Cardiac muscle cell (in vitro differentiated cells and primary cell): ENCODE results near the gene GALNT2. TPM values are rescaled to one million over a fixed set of nuclear protein-coding genes. Genes with fewer than 3 reads are reported as not detected.

Experiments used
- DNase-seq, 2 donors: peaks; one replicate each; pipeline versions ENCODE4 v3.0.0 to v3.0.0-alpha.2; 2010 to 2017; ENCODE audit warnings: low read depth in 1 of 2, low spot score in 1 of 2
- H3K27ac ChIP-seq: fragments of 200-600 bp; sonication (generic); 2 replicates; pipeline ENCODE4 v1.5.1; 2016
- H3K27me3 ChIP-seq: fragments of 200-600 bp; sonication (generic); 2 replicates; pipeline ENCODE4 v1.6.0; 2016; ENCODE audit warnings: control low read depth
- H3K36me3 ChIP-seq: fragments of 200-600 bp; sonication (generic); 2 replicates; pipeline ENCODE4 v1.5.1; 2016; ENCODE audit warnings: control low read depth
- H3K4me1 ChIP-seq: fragments of 200-600 bp; sonication (generic); 2 replicates; pipeline ENCODE4 v1.8.1; 2017; ENCODE audit warnings: low read depth, mild to moderate bottlenecking, mixed run types
- H3K4me3 ChIP-seq: fragments of 200-600 bp; sonication (generic); 2 replicates; pipeline ENCODE4 v1.5.1; 2016; ENCODE audit warnings: mild to moderate bottlenecking
- H3K9me3 ChIP-seq: fragments of 200-600 bp; sonication (generic); 2 replicates; pipeline ENCODE4 v1.5.1; 2017; ENCODE audit warnings: low read depth, mild to moderate bottlenecking, control low read depth
- CTCF ChIP-seq: IDR thresholded peaks from 2 replicates; pipeline ENCODE4 v1.5.1; 2012; ENCODE audit warnings: low read depth, mild to moderate bottlenecking, low read length
- polyA plus RNA-seq: library from polyadenylated mRNA; unstranded; fragments of >200 nt; fragmentation: Nextera tagmentation; extraction: Ambion mirVana; gene quantifications from 2 replicates; pipeline ENCODE4 v1.2.1, GENCODE V29; 2016
- total RNA-seq: library from RNA; depleted of rRNA; stranded (reverse); fragments of >200 nt; gene quantifications from 2 replicates; pipeline ENCODE4 v1.2.3, GENCODE V29; 2016

The GALNT2 gene
- total and polyA plus RNA-seq, 2 experiments from 2014 or later = 71.4 to 92.1 TPM

GRCh38 chr1:230281556-230281955 lies 214.5 kb downstream of the GALNT2 start:
- H3K4me1 ChIP-seq = peaks cover 9% of the 10 kb centered on the region
- no peaks in the 10 kb centered on the region for H3K9me3 ChIP-seq
- no peak overlapping the region for H3K4me3 ChIP-seq
- H3K27ac ChIP-seq = no peak overlapping the region
- peaks cover 3% of the 10 kb centered on the region for H3K36me3 ChIP-seq
- no peak for DNase-seq
- no peak for TF ChIP-seq CTCF
- H3K27me3 ChIP-seq = no peaks in the 10 kb centered on the region

- Histone ChIP-seq H3K27ac (no peak overlapping the region), H3K36me3 (peaks cover 3% of the 10 kb centered on the region), H3K9me3 (no peaks in the 10 kb centered on the region), H3K27me3 (no peaks in the 10 kb centered on the region), H3K4me3 (no peak overlapping the region), H3K4me1 (peaks cover 7% of the 10 kb centered on the region)
- DNase-seq = no peak
- TF ChIP-seq CTCF = no peak
Observed at GRCh38 chr1:230282157-230282556, 215.1 kb downstream of the GALNT2 start.

- Histone ChIP-seq H3K27me3 (no peaks in the 10 kb centered on the region), H3K9me3 (no peaks in the 10 kb centered on the region), H3K4me3 (no peak overlapping the region), H3K27ac (no peak overlapping the region), H3K4me1 (no peaks in the 10 kb centered on the region), H3K36me3 (peaks cover 3% of the 10 kb centered on the region)
- TF ChIP-seq CTCF = no peak
- DNase-seq = no peak
Observed at GRCh38 chr1:230283678-230284077, 216.6 kb downstream of the GALNT2 start.

GRCh38 chr1:230284891-230285290 lies 217.9 kb downstream of the GALNT2 start:
- Histone ChIP-seq H3K27ac (no peak overlapping the region), H3K4me1 (no peaks in the 10 kb centered on the region), H3K27me3 (no peaks in the 10 kb centered on the region), H3K9me3 (no peaks in the 10 kb centered on the region), H3K4me3 (no peak overlapping the region), H3K36me3 (no peaks in the 10 kb centered on the region)
- no peak for DNase-seq
- TF ChIP-seq CTCF = no peak

GRCh38 chr1:230285351-230285750 lies 218.3 kb downstream of the GALNT2 start:
- TF ChIP-seq CTCF = no peak
- DNase-seq = no peak
- no peaks in the 10 kb centered on the region for H3K4me1 ChIP-seq
- no peaks in the 10 kb centered on the region for H3K36me3 ChIP-seq
- H3K9me3 ChIP-seq = no peaks in the 10 kb centered on the region
- H3K4me3 ChIP-seq = no peak overlapping the region
- no peak overlapping the region for H3K27ac ChIP-seq
- H3K27me3 ChIP-seq = no peaks in the 10 kb centered on the region

- DNase-seq = no peak
- H3K9me3 ChIP-seq = no peaks in the 10 kb centered on the region
- TF ChIP-seq CTCF = no peak
- no peaks in the 10 kb centered on the region for H3K4me1 ChIP-seq
- H3K4me3 ChIP-seq = no peak overlapping the region
- peaks cover 5% of the 10 kb centered on the region for H3K27me3 ChIP-seq
- no peaks in the 10 kb centered on the region for H3K36me3 ChIP-seq
- no peak overlapping the region for H3K27ac ChIP-seq
Observed at GRCh38 chr1:230286166-230286889, 219.3 kb downstream of the GALNT2 start.
